ENCODE data around the gene GAB2. TPM values are rescaled to one million over a fixed set of nuclear protein-coding genes. Genes with fewer than 3 reads are reported as not detected.

GAB2 gene
- total RNA-seq, 2 donors from 2014 or later = 27.7 to 29.8 TPM

- DNase-seq = no peak
- ATAC-seq = no peak
- intact Hi-C loops (cut with DNase I, micrococcal nuclease) = no loop called here
Measured at GRCh38 chr11:78354408-78355308, 63.0 kb downstream of the GAB2 start.

DNA sequence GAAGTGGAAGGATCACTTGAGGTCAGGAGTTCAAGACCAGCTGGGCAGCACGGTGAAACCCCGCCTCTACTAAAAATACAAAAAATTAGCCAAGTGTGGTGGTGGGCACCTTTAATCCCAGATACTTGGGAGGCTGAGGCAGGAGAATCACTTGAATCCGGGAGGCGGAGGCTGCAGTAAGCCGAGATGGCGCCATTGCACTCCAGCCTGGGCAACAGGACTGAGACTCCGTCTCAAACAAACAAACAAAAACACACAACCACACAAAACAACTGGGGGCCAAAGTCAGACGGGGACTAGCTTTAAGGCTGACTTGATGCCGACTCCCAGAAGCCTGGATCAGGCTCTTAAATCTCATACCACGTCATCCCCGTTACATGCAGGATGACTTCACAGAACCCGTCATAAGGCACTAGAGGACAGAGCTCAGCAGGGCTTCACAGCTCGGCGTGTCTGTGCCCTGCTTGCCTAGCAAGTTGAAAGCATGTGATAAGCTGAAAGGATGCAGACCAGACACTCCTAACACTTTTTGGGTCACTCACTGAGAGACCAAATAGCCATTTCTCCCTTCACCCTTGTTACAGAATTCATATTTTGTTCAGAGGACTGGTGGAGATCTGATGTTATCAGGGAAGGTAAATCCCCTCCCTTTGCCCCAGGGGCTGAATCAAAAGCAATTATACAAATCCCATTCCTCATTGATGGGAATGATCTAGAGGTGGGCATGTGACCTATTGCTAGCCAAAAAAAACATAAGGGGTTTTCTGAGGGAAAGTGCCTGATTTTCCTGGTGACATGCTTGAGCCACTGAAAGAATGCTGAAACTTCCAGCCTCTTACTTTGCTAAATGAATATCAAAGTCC lies 65.4 kb downstream of the GAB2 start:
- DNase-seq = no peak
- ATAC-seq = no peak
- intact Hi-C loops (cut with DNase I, micrococcal nuclease) = no loop called here

DNA sequence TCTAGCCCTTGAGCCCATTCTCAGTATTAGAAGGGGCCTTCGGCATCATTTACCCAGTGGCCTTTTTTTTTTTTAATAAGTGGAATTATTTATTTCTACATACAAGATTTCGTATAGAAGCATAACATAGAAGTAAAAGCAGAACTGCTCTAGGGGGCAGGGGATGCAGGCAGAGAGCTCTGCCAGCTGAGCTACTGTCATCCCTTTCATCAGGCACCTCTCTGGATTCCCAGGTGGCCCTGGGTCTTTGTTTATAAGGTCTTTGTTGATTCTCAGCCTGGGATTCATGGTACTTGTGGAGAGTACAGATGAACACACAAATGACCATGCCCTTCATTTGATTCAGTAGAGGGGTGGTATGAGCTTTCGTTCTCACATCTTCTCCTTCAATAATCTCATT lies 66.4 kb downstream of the GAB2 start:
- ATAC-seq (no peak), DNase-seq (no peak)
- intact Hi-C loops (cut with DNase I, micrococcal nuclease) = no loop called here

DNA sequence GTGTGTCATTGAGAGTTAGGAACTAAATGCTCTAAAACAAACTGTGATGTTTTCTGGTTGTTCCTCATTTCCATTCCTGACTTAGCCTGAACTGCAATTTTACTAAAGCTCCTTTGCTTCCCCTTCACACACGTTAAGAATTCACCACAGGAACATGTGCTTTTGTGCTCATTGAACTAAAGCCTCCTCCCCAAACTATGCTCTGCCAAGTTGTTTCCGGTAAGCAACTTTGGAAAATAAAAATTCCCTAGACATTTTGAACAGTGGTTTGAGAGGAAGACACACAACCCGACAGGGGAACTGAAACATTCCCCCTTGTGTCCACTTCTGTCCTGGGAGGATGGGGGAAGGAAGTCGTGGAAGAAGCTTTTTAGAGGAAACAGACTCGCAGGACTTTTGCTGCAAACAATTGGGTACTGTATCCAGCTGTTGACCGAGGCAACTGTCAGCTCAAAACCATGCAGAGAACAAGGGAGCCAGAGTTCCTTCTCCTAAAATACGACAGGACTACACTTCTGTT lies 66.9 kb downstream of the GAB2 start:
- DNase-seq (no peak), ATAC-seq (peak; percentile 45)
- intact Hi-C loops (cut with DNase I, micrococcal nuclease) = no loop called here

DNA sequence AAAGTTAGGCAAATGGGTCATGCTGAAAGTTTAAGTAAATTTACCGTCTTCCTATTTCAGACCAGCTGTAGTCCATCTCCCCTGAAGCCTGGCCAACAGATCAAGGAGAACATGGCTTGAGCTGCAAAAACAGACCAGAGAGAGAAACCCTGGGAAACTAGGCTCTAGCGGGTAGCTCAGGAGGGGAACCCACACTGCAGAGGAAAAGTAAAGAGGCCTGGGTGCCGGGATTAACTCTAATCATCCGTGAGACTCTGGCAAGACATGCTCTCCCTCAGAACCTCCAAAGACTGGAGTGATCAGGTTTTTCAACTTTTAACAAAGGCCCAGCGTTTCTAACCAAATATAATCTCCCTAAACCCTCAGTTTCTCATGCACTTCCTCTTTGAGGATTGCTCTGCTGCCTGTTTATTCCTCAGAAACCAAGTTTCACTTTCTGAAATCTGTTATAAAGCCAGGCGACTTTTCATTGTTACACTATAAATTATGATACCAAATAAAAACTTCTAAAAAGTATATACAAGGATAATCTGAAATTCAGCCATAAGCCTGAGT lies 67.5 kb downstream of the GAB2 start:
- intact Hi-C loops (cut with DNase I, micrococcal nuclease) = no loop called here
- ATAC-seq (peak; percentile 52), DNase-seq (peak in 1 of 2 donors; percentile 24)

GRCh38 chr11:78349624-78350023 lies 68.0 kb downstream of the GAB2 start:
- DNase-seq = no peak
- intact Hi-C loops (cut with DNase I, micrococcal nuclease) = no loop called here
- ATAC-seq = no peak

DNA sequence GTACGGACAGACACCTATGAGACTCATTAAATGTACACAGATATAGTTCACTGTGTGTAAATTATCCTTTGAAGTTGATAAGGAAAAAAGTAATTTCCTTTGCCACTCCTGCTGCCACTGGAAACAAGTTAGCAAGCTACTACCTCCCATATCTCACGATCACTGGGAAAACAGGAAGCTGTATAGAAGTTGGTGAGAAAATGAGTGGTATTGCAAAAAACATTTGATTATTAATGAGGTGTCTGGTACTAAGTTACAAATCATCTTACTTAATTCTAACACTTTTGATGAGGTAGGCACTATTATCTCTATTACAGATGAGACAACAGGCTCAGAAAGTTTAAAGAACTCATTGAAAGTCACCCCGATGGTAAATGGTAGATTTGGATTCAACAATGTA lies 68.5 kb downstream of the GAB2 start:
- intact Hi-C loops (cut with DNase I, micrococcal nuclease) = no loop called here

GRCh38 chr11:78347956-78348355 lies 69.7 kb downstream of the GAB2 start:
- no peak for DNase-seq
- intact Hi-C loops (cut with DNase I, micrococcal nuclease) = no loop called here
- no peak for ATAC-seq

More for the DNA sequence above, 68.5 kb downstream of the GAB2 start:
- ATAC-seq = peak; percentile 78
- no peak for DNase-seq

DNA sequence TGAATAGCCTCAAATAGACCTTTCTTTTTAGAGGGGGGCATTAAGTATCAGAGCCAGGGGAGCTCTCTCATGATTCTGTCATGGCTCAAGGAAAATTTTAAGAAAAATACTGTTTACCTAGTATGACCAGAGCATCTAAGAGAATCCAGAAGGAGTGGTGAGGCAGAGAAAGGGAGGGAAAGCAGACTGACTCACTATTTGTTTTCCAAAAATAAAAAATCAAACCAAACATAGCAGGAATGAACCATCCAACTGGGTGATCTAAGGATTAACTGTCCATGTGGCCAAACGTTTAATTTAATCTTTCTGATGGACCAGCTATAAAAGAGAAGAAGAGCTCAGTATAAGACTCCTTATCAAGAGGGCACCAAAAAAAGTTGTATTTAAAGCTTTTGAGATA lies 70.8 kb downstream of the GAB2 start:
- intact Hi-C loops (cut with DNase I, micrococcal nuclease) = no loop called here
- DNase-seq (no peak), ATAC-seq (no peak)

DNA sequence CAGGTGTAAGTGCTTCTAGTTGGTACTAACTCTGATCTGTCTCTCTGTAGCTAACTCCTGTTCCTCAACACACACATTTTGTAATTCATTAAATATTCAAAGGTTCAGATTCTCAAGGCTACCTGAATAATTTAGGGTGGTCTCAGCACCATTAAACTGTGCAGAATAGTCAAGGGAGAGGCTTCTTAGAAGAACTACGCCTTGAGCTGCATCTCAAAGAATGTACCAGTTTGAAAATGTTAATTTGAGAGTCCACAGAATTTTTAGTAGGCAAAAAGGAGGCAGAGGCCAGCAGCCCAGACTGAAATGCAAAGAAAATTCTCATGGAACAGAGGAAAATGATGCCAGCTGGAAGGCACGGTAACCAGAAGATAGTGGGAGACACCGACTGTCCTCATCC lies 72.2 kb downstream of the GAB2 start:
- intact Hi-C loops (cut with DNase I, micrococcal nuclease) = no loop called here
- DNase-seq (no peak), ATAC-seq (no peak)

GRCh38 chr11:78344676-78345075 lies 72.9 kb downstream of the GAB2 start:
- DNase-seq (no peak), ATAC-seq (no peak)
- intact Hi-C loops (cut with DNase I, micrococcal nuclease) = no loop called here

GRCh38 chr11:78344094-78344493 lies 73.5 kb downstream of the GAB2 start:
- ATAC-seq = no peak
- intact Hi-C loops (cut with DNase I, micrococcal nuclease) = no loop called here
- no peak for DNase-seq

GRCh38 chr11:78343303-78343702 lies 74.3 kb downstream of the GAB2 start:
- intact Hi-C loops (cut with DNase I, micrococcal nuclease) = no loop called here
- no peak for ATAC-seq
- no peak for DNase-seq

DNA sequence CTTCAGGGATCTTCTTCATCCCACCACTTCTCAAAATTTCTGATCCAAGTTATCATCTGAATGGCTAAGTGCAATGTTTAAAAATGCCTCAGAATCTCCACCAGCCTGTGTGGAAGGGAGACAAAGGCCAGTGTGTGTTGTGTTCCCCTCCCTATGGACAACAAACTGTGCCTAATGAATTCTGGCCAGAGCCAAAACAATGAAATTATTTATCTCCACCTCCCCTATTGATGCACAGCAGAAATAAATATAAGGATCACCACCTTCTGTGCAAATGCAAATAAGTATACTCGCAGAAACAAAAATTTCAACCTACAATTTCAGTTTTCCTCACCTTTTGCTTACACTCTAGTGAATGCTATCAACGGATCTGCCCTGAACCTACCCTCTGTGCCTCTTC lies 75.8 kb downstream of the GAB2 start:
- intact Hi-C loops (cut with DNase I, micrococcal nuclease) = no loop called here
- ATAC-seq (no peak), DNase-seq (no peak)

GRCh38 chr11:78340530-78340929 lies 77.1 kb downstream of the GAB2 start:
- intact Hi-C loops (cut with DNase I, micrococcal nuclease) = no loop called here
- ATAC-seq (no peak), DNase-seq (no peak)

DNA sequence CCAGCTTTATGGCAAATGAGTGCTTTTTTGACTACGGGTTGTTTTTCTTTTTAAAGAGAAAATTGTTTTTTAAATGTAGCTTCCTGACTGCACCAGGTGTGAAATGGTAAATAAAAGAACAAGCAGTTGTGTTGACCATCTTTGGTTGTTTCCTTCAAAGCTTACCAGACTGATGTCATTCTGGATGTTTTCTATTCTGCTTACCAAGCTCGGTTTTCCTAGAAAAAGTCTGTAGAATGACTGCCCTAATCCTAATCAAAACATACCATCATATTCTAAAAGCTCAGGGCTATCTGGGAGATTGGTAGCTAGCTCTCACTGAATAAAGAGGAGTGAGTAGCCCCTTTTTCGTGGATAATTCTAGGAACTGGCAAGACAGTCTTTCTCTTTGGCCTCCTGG lies 77.7 kb downstream of the GAB2 start:
- no peak for ATAC-seq
- no peak for DNase-seq
- intact Hi-C loops (cut with DNase I, micrococcal nuclease) = no loop called here

DNA sequence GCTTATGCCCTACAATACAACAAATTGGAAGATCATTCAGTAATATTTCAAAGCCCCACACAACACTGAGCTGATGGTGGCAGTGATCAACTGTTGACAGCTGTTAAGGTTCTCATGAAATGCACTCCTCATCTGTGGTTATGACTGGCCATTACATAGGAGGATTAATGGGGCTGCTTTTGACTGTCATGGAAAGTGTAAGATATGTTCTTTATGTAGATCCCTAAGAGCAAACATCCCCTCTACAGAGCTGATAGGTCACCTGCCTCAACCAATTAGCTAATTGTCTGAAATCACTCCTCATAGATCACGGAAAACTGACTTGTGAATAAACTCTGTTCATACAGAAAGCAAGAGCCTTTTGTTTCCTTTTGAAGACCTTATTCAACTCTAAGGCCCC lies 78.1 kb downstream of the GAB2 start:
- intact Hi-C loops (cut with DNase I, micrococcal nuclease) = no loop called here
- ATAC-seq (no peak), DNase-seq (no peak)

DNA sequence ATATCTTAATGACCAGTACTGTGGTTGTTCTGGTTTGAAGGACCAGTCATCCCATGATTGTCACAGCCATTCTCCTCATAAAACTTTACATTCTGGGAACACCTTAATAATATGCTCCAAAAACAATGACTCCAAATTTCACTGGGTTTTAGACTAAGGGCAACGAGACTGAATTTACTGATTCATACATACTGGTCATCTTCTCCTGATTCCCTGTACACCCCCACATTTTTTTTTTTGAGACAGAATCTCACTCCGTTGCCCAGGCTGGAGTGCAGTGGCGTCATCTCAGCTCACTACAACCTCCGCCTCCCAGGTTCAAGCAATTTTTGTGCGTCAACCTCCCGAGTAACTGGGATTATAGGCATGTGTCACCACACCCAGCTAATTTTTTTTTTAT lies 78.9 kb downstream of the GAB2 start:
- ATAC-seq (no peak), DNase-seq (no peak)
- intact Hi-C loops (cut with DNase I, micrococcal nuclease) = no loop called here

- intact Hi-C loops (cut with DNase I, micrococcal nuclease) = no loop called here
- no peak for DNase-seq
- ATAC-seq = peak; percentile 53
Measured at GRCh38 chr11:78338138-78338537, 79.5 kb downstream of the GAB2 start.

DNA sequence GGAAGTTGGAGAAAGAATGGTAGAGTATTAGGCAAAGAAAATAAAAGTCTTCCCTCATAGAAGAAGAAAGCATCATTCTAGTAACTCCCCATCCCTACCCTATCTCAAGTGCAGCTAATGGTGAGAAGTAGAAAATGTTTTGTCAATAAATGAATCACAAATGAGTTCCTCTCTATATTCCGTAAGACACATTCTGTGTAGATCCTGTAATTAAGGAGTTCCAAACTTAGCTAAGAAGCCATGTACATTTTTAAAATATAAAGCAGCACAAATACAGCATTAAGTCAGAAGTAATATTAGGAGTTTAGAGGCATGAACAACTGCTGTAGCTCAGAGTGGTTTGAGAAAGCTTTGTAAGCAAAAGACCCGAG lies 80.1 kb downstream of the GAB2 start:
- intact Hi-C loops (cut with DNase I, micrococcal nuclease) = no loop called here
- no peak for DNase-seq
- no peak for ATAC-seq

All from left colon (tissue), 2 donors.